B cell (primary cell): ENCODE results near the gene SFT2D2. TPM values are rescaled to one million over a fixed set of nuclear protein-coding genes. Genes with fewer than 3 reads are reported as not detected.

Source experiments
- ATAC-seq: fragments of 200-7000 bp; cut with Tn5 transposase; one replicate; pipeline ENCODE4 v1.10.0; 2021; ENCODE audit warnings: low read depth, mild to moderate bottlenecking, moderate number of reproducible peaks, moderate library complexity
- CTCF ChIA-PET: fragments of 350-600 bp; sonication (Branson Sonifier 250); formaldehyde crosslinking; loops from one replicate; lab custom pipeline; 2021; ENCODE audit warnings: antibody characterized with exemption, inconsistent platforms; lab: Charles Lee
- POLR2A ChIA-PET: fragments of 350-600 bp; sonication (Branson Sonifier 250); formaldehyde crosslinking; loops from one replicate; lab custom pipeline; 2021; ENCODE audit warnings: antibody characterized with exemption; lab: Charles Lee
- DNase-seq: peaks from one replicate; pipeline ENCODE4 v3.0.0; 2013
- H2AFZ ChIP-seq: 2 replicates; pipeline ENCODE4 v1.6.1; 2012; ENCODE audit warnings: mild to moderate bottlenecking, low read depth, low read length; ENCODE audit not compliant: insufficient read depth, poor library complexity, severe bottlenecking
- H3K27ac ChIP-seq, 2 donors: 1 replicate in 1 of 2; 2 replicates in 1 of 2; pipeline ENCODE4 v1.5.1; 2012 to 2013; ENCODE audit warnings: low read length in 2 of 2, mild to moderate bottlenecking in 2 of 2, moderate library complexity in 1 of 2
- H3K27me3 ChIP-seq, 4 experiments: fragments of 200-600 bp in 1 of 4; sonication (generic) in 1 of 4; replicated peaks in 1 of 4; 1 replicate in 2 of 4; 2 replicates in 2 of 4; pipeline versions ENCODE4 v1.6.1 to v1.7.0; 2013 to 2016; ENCODE audit warnings: low read length in 3 of 4, mild to moderate bottlenecking in 2 of 4, mixed read lengths in 1 of 4, moderate library complexity in 1 of 4; ENCODE audit not compliant: insufficient read depth in 4 of 4, control insufficient read depth in 3 of 4; ENCODE audit errors: control extremely low read depth in 1 of 4
- H3K36me3 ChIP-seq, 2 experiments: replicated peaks in 1 of 2; 1 replicate in 1 of 2; 2 replicates in 1 of 2; pipeline versions ENCODE4 v1.6.1 to v1.7.1; 2013; ENCODE audit warnings: low read length in 1 of 2; ENCODE audit not compliant: insufficient read depth in 2 of 2, control insufficient read depth in 1 of 2; ENCODE audit errors: control extremely low read depth in 1 of 2, extremely low read depth in 1 of 2
- H3K4me1 ChIP-seq, 2 donors: fragments of 200-600 bp in 1 of 2; sonication (generic) in 1 of 2; 1 replicate in 1 of 2; 2 replicates in 1 of 2; pipeline versions ENCODE4 v1.5.1 to v1.6.1; 2013 to 2017; ENCODE audit warnings: low read length in 2 of 2; ENCODE audit not compliant: control insufficient read depth in 2 of 2, insufficient read depth in 2 of 2
- H3K4me2 ChIP-seq: replicated peaks from 2 replicates; pipeline ENCODE3; 2012; ENCODE audit warnings: mild to moderate bottlenecking, low read depth, low read length; ENCODE audit not compliant: poor library complexity, severe bottlenecking
- H3K4me3 ChIP-seq, 5 experiments: fragments of 200-600 bp in 1 of 5; sonication (generic) in 1 of 5; 1 replicate in 3 of 5; 2 replicates in 2 of 5; pipeline versions ENCODE4 v1.5.1 to v1.7.0; 2011 to 2016; ENCODE audit warnings: low read length in 4 of 5, mild to moderate bottlenecking in 4 of 5, low read depth in 2 of 5, control low read depth in 1 of 5, moderate library complexity in 1 of 5; ENCODE audit not compliant: insufficient read depth in 1 of 5; ENCODE audit errors: control extremely low read depth in 1 of 5, extremely low read depth in 1 of 5
- H3K79me2 ChIP-seq: fragments of 200-600 bp; sonication (generic); one replicate; pipeline ENCODE4 v1.6.0; 2016; ENCODE audit warnings: low read length; ENCODE audit not compliant: control insufficient read depth, insufficient read depth
- H3K9ac ChIP-seq: fragments of 200-600 bp; sonication (generic); 2 replicates; pipeline ENCODE4 v1.6.1; 2017; ENCODE audit warnings: mild to moderate bottlenecking, low read length, moderate library complexity
- H3K9me3 ChIP-seq, 3 donors: one replicate each; pipeline versions ENCODE4 v1.6.1 to v1.7.1; 2013; ENCODE audit warnings: low read length in 2 of 3; ENCODE audit not compliant: control insufficient read depth in 2 of 3, insufficient read depth in 1 of 3; ENCODE audit errors: control extremely low read depth in 1 of 3
- H4K20me1 ChIP-seq: 2 replicates; pipeline ENCODE4 v1.6.0; 2012; ENCODE audit warnings: mild to moderate bottlenecking, low read length; ENCODE audit not compliant: insufficient read depth, control insufficient read depth, poor library complexity, severe bottlenecking
- H3K27ac Mint-ChIP-seq: one replicate; pipeline ENCODE4 v1.8.0; 2021; ENCODE audit warnings: mixed read lengths
- H3K27me3 Mint-ChIP-seq: one replicate; pipeline ENCODE4 v1.8.0; 2021; ENCODE audit warnings: mixed read lengths
- H3K4me1 Mint-ChIP-seq: one replicate; pipeline ENCODE4 v1.8.0; 2021; ENCODE audit warnings: mixed read lengths
- H3K4me3 Mint-ChIP-seq: one replicate; pipeline ENCODE4 v1.8.0; 2021; ENCODE audit warnings: mixed read lengths
- H3K9me3 Mint-ChIP-seq: one replicate; pipeline ENCODE4 v1.8.0; 2022; ENCODE audit warnings: mixed read lengths; ENCODE audit not compliant: insufficient read depth
- EZH2 ChIP-seq: IDR thresholded peaks from 2 replicates; pipeline ENCODE4 v1.6.1; 2012; ENCODE audit warnings: borderline replicate concordance, low read depth, mild to moderate bottlenecking, moderate library complexity, low read length; ENCODE audit not compliant: insufficient read depth, poor library complexity, severe bottlenecking
- WGBS: methylation state at CpG from one replicate; pipeline ENCODE4 v1.1.5; 2013; ENCODE audit warnings: missing lambda C conversion rate; ENCODE audit not compliant: insufficient coverage; 5-methylcytosine and 5-hydroxymethylcytosine counted together
- intact Hi-C: fragments of 100-400 bp; cut with micrococcal nuclease; formaldehyde crosslinking; loops from one replicate; pipeline ENCODE4 v1.10.0; 2022
- polyA plus RNA-seq: library from polyadenylated mRNA; depleted of rRNA; stranded (reverse); fragments of >200 nt; gene quantifications from 2 replicates; pipeline ENCODE4 v1.2.3, GENCODE V29; 2012
- total RNA-seq, 2 donors: library from RNA; stranded (reverse); fragments of 120-200 nt in 1 of 2; gene quantifications; 1 replicate in 1 of 2; 2 replicates in 1 of 2; pipeline versions ENCODE4 v1.2.3 to v1.2.4, GENCODE V29; 2013 to 2022
- TF ChIP-seq, protein P1 (sequence below): fragments of 200-600 bp; IDR thresholded peaks from one replicate; pipeline ENCODE4 v1.8.0; 2022; ENCODE audit warnings: antibody characterized with exemption, mild to moderate bottlenecking

The SFT2D2 gene
- total and polyA plus RNA-seq, 2 donors (not counting 1 experiment from before 2014, with no cell fraction given) = 13.0 to 68.3 TPM

DNA sequence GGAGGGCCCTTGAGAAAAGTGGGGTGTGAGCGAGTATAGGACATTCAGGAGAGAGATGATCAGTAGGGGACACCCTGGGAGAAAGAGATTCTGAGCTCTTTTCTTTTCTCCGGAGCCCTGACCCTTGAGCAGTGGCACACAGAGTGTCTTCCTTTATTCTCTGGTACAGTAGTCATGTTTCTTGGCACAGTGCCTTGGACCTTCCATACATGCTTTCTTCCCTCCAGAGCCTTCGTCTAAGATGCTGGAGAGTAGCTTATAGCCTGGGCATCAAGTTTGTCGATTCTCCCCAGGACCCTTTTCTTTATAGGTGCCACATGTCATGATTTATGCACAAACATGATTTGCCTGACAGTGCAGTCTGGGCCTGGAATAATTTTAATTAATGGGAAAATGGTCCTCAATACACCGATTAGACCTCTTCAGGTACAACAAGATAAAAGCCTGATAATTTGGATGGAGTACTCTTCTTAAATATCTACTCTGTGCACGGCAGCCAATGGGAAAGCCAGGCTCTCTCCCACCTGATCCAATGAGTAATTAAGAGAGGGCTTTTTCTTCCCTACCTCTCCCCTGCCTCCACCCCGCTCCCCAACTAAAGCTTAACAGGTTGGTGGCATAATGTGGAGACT is 54.6 kb downstream of the SFT2D2 start, which contains the start of gene TBX19:
Gene TBX19, plus strand, starts transcription at position 582 of the 632 bp plus-strand sequence. CDS start 214 bp downstream, outside the sequence.
- H2AFZ ChIP-seq = no peak within 1 kb of the TSS
- no peak within 1 kb of the TSS for H3K27ac Mint-ChIP-seq
- H3K9ac ChIP-seq = no peak within 1 kb of the TSS
- no peaks in the 10 kb centered on the region for H3K4me1 ChIP-seq
- H3K79me2 ChIP-seq = peaks cover 4% of the 10 kb centered on the region
- no peak for TF ChIP-seq EZH2
- TF ChIP-seq, protein P1, sequence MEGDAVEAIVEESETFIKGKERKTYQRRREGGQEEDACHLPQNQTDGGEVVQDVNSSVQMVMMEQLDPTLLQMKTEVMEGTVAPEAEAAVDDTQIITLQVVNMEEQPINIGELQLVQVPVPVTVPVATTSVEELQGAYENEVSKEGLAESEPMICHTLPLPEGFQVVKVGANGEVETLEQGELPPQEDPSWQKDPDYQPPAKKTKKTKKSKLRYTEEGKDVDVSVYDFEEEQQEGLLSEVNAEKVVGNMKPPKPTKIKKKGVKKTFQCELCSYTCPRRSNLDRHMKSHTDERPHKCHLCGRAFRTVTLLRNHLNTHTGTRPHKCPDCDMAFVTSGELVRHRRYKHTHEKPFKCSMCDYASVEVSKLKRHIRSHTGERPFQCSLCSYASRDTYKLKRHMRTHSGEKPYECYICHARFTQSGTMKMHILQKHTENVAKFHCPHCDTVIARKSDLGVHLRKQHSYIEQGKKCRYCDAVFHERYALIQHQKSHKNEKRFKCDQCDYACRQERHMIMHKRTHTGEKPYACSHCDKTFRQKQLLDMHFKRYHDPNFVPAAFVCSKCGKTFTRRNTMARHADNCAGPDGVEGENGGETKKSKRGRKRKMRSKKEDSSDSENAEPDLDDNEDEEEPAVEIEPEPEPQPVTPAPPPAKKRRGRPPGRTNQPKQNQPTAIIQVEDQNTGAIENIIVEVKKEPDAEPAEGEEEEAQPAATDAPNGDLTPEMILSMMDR = no peak
- H3K4me1 Mint-ChIP-seq = no peaks in the 10 kb centered on the region
- H3K4me3 ChIP-seq = no peak within 1 kb of the TSS
- H3K4me3 Mint-ChIP-seq = no peak within 1 kb of the TSS
- no peaks in the 10 kb centered on the region for H3K27me3 Mint-ChIP-seq
- H3K27me3 ChIP-seq = no peaks in the 10 kb centered on the region
- H3K4me2 ChIP-seq = no peak within 1 kb of the TSS
- H3K36me3 ChIP-seq = no peaks in the 10 kb centered on the region
- POLR2A ChIA-PET = no interaction called here
- H4K20me1 ChIP-seq = no peaks in the 10 kb centered on the region
- H3K9me3 Mint-ChIP-seq = peaks cover 2% of the 10 kb centered on the region
- ATAC-seq = no peak
- intact Hi-C loops = no loop called here
- CTCF ChIA-PET = interaction anchor here (1.1 kb wide), 1 partner anchor 62 kb away, joined by 4 read pairs; no protein-coding TSS in a partner anchor
- H3K27ac ChIP-seq = no peak within 1 kb of the TSS
- H3K9me3 ChIP-seq = no peaks in the 10 kb centered on the region
- DNase-seq = no peak
- WGBS = 80% methylated on average over 1 of the region's 7 CpGs

DNA sequence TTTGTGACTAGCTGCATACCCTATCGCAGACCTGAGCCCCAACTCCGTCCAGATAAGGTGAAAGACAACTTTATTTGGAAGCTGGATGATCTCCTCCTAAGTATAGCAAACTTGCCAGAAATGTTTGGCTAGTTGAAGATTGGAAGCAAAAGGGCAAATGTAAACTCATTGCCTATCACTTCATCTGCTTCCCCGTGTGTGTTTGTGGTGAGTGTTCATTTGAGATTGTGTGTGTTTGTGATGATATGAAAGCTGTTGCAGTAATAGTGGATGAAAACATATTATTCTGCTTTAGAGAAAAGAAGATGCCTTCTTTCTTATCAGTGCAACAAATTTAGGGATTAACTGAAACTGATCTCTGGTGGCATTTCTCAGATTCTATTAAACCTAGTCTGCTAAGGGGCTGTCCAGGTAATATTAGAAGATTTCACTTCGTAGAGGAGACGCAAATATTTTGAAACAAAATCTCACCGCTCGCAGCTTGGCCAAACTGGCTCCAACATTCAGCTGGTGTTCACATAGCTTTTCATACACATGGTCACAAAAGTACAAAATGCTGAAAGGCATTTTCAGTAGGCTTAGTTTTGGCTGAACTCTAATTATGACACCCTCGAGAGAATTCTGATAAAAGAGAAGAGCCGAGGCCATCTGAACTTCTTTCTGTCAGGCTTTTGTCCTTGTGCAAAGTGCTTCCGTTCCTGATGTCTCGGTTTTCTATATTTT is 56.0 kb downstream of the SFT2D2 start:
- TF ChIP-seq EZH2 = no peak
- TF ChIP-seq, protein P1 = no peak
- no peaks in the 10 kb centered on the region for H3K9me3 Mint-ChIP-seq
- WGBS = 96% methylated on average over 8 of the region's 11 CpGs
- Histone ChIP-seq H3K9me3 (no peaks in the 10 kb centered on the region), H3K36me3 (no peaks in the 10 kb centered on the region), H3K27me3 (no peaks in the 10 kb centered on the region), H4K20me1 (no peaks in the 10 kb centered on the region), H3K4me2 (no peak overlapping the region), H3K4me3 (no peak overlapping the region), H2AFZ (no peak overlapping the region), H3K79me2 (peaks cover 4% of the 10 kb centered on the region), H3K9ac (no peak overlapping the region), H3K4me1 (no peaks in the 10 kb centered on the region), H3K27ac (no peak overlapping the region)
- ATAC-seq (no peak), DNase-seq (no peak)
- intact Hi-C loops = no loop called here
- POLR2A ChIA-PET = no interaction called here
- H3K4me1 Mint-ChIP-seq = peaks cover 2% of the 10 kb centered on the region
- H3K27ac Mint-ChIP-seq = no peak overlapping the region
- CTCF ChIA-PET = no interaction called here
- H3K27me3 Mint-ChIP-seq = no peaks in the 10 kb centered on the region
- no peak overlapping the region for H3K4me3 Mint-ChIP-seq
